ENCODE data around the gene TAF4.

Gene TAF4

GRCh38 chr20:61925555-61926252 is 140.0 kb downstream of the TAF4 start:
- DNase-seq (ENCODE audit: low read depth, low spot score) = peak; percentile 18

GRCh38 chr20:61924858-61925554 is 140.7 kb downstream of the TAF4 start:
- DNase-seq (ENCODE audit: low read depth, low spot score) = no peak

More at GRCh38 chr20:61925555-61926252, 140.0 kb downstream of the TAF4 start:
- H3K27ac ChIP-seq = no peak overlapping the region

More at GRCh38 chr20:61924858-61925554, 140.7 kb downstream of the TAF4 start:
- H3K27ac ChIP-seq = no peak overlapping the region

Measured in epithelial cell of prostate (primary cell).